Measurements from ENCODE around the gene PLCB2.

GRCh38 chr15:40357246-40357645, 49.5 kb upstream of the PLCB2 start:
- no peak for TF ChIP-seq CTCF (IDR thresholded peaks at IDR 0.05)
- no peak for TF ChIP-seq POLR2A (IDR thresholded peaks at IDR 0.05)
- no peak for TF ChIP-seq POLR2AphosphoS5 (IDR thresholded peaks at IDR 0.05)
